Suppressor macrophage treated with lipopolysaccharide for 1 hour (primary cell): ENCODE results near the gene MAPK7.

Experiments
- DNase-seq, 3 donors: peaks; one replicate each; pipeline ENCODE4 v3.0.0-alpha.2; 2020 to 2022

The MAPK7 gene

GRCh38 chr17:19381741-19382444 is 3.6 kb downstream of the MAPK7 start:
- no peak for DNase-seq

DNA sequence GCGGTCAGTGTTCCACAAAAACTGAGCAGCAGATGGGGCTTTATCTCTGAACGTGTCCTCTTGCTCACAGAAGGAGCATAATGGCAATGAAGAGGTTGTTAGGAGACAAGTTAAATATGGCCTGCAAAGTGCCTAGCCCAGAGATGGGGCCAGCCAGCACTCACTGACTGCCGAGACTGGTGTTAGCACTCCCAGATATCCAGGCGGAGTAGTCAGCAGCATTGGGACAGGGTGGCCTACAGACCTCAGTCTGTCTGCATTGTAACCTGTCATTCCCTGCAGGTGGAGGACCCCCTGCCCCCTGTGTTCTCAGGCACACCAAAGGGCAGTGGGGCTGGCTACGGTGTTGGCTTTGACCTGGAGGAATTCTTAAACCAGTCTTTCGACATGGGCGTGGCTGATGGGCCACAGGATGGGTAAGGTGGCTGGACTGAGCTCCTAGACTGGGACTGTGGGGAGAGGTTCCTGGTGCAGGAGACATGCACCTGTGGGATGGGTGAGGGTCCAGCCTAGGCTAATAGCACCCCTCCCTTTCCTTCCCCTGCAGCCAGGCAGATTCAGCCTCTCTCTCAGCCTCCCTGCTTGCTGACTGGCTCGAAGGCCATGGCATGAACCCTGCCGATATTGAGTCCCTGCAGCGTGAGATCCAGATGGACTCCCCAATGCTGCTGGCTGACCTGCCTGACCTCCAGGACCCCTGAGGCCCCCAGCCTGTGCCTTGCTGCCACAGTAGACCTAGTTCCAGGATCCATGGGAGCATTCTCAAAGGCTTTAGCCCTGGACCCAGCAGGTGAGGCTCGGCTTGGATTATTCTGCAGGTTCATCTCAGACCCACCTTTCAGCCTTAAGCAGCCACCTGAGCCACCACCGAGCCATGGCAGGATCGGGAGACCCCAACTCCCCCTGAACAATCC is 4.5 kb downstream of the MAPK7 start:
- DNase-seq: no peak

DNA sequence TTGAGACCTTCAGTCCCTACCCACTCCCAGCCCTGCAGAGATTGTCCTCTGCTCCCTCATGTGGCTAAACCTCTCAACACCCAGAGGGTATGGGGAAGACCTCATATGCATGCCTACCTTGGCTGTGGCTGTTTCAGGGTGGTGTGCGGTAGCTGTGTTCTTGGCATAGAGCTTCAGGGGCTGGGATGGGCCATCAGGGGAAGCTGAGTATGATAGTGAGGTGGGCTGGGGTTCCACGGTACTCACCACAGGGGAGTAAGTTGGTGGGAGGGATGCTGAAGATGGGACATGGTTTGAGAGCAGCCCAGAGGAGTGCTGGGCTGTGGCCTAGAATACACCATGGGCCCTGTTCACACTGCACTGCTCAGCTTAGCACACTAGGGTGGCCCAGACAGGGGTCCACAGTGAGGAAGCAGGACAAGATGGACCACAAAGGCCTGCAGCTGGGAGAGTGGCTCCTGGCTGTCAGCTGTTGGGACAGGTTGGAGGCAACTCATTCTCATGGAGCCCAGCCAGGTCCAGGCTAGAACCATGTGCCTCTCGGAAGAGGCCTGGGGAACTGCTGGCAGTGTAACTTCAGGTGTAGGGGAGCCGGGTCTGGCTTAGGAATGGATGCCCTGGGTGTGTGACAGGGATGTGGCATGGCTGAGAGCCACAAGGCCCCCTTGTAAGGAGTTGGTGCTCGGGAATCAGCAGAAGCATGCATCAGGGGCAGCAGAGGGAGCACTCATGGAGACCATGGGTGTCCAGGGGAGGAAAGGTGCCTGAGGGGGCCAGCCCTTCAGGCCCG is 5.6 kb downstream of the MAPK7 start:
- no peak for DNase-seq

- DNase-seq: no peak
Observed at GRCh38 chr17:19384723-19385391, 6.6 kb downstream of the MAPK7 start.

- DNase-seq: no peak
Observed at GRCh38 chr17:19385521-19385983, 7.3 kb downstream of the MAPK7 start.

- peak; percentile 95 to 99 (median 98) for DNase-seq
Observed at GRCh38 chr17:19386051-19386929, 8.0 kb downstream of the MAPK7 start.

GRCh38 chr17:19386974-19387920 is 8.9 kb downstream of the MAPK7 start, which contains the start of gene MFAP4:
Gene MFAP4, minus strand, starts transcription at chr17:19387190. Its CDS starts 35 bp downstream, at chr17:19387155.
- no peak for DNase-seq

DNA sequence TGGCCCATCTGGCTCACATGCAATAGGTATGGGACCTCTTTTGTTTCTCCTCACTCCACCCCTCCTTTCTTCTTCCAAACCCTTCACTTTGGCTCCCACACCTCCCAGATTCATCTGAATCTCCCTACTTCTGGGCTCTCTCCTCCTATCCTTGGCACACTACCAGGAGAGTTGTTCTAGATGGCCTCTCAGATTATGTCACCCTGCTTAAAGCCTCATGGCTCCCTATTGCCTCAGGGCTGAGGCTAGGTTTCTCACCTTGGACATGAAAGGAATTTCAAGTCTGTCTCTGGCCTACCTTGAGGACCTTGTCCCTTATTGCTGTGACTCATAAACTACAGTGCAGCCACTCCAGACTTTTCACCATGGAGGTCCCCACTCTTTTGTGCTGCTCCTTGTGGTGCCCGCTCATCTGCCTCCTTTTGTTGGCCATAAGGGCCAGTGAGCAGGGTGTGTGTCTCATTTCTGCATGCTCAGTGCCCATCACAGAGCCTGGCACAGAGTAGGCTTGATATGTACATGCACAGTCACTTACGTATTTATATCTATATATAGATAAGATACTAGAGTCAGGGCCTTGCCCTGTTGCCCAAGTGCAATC is 9.7 kb downstream of the MAPK7 start:
- DNase-seq: no peak

DNA sequence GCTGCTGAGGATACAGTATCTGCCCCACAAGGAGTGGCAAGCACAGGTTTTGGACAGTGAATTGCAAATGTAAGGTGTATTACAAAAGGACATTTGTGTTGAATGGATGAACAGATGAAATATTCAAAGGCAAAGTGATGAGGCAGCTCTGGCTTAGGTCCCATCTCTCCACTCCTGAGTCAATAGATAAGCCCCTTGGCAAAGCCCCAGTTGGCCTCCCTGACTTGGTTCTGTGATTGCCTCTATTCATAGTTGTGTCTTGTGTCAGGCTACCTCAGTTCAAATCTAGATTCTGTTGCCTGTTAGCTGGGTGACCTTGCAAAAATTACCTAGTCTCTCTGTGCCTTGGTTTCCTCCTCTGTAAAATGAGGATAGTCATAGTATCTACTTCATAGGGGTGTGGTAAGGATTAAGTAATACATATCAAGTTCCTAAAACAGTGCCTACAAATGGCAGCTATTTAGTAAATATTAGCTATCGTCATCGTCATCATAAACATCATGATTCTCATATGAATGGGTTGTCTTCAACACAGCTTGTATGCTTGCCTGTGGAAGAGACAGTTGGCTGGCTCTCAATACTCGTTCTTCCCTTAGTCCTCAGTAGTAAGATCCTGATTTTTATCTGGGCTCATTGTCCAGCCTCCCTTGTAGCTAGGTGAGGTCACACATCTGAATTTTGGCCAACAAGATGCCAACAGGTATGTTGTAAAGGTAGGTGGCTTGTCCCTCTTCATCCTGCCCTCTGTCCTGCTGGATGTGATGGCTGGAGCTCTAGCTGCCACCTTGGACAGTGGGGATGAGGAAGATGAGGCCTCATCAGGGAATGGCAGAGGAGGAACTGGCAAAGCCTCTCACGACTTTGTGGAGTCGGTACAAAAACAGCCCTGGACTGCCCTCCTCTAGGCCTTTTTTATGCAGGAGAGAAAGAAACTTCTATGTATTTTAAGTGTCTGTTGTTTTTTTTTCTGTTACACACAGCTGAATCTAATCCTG is 10.8 kb downstream of the MAPK7 start:
- peak in 2 of 3 donors; percentile 36 to 43 for DNase-seq

DNA sequence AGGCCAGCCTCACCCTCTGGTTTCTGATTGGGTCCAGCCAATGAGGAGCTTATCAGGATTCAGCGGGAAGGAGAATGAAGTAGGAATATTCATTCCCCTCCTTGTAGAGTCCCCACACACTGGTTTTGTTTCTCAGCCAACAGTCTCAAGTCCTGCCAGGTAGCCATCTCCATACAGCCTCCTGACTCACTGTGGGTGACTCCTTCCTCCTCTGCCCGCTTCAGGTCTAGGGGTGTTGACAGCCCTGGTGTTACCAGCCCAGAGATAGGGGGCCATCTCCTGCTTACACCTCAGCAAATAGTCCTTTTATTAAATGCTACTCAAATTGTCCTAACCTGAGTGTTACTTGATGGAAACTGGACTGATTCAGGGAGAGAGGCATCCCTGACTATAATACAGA is 12.7 kb downstream of the MAPK7 start:
- no peak for DNase-seq

GRCh38 chr17:19391432-19391831 is 13.1 kb downstream of the MAPK7 start:
- no peak for DNase-seq

GRCh38 chr17:19392303-19392702 is 14.0 kb downstream of the MAPK7 start:
- no peak for DNase-seq

GRCh38 chr17:19397556-19398041 is 19.3 kb downstream of the MAPK7 start:
- DNase-seq: no peak

DNA sequence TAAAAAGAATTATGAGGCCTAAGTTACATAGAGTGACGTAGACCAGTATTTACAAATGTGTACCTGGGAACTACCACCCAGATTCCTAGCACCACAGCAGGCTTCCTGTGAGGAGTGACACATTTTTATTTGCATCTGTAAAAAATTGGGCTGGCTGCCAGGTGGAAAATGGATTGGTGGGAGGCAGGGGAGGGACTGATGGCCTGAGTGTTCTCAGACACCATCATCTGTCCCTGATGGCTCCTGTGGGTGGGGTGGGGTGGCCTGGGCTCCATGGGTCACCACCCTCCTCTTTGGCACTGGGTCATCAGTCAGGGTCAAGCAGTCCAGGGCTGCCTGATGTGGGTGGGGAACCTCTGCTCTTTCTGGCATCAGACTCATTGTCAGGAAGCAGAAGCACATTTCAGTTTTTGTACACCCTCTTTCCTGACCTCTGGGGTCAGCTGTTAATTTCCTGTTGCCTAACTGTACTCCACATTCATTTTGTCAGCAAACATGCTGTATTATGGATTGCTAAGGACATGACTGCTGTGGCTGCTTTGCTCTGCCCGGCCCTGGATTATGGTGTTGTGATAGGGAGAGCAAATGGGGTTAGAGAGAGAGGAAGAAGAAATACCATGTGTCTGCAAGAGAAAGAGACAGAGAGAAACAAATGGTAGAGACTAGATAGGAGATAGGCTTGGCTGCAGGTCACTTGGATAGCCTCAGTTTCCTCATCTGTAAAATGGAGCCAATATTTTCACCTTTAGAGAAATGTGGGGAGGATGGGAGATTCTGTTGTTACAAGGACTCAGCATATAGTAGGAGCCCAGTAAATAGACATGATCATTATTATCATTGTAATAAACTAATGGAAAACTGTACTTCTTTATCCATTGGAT is 20.2 kb downstream of the MAPK7 start:
- peak; percentile 90 to 95 (median 93) for DNase-seq

DNA sequence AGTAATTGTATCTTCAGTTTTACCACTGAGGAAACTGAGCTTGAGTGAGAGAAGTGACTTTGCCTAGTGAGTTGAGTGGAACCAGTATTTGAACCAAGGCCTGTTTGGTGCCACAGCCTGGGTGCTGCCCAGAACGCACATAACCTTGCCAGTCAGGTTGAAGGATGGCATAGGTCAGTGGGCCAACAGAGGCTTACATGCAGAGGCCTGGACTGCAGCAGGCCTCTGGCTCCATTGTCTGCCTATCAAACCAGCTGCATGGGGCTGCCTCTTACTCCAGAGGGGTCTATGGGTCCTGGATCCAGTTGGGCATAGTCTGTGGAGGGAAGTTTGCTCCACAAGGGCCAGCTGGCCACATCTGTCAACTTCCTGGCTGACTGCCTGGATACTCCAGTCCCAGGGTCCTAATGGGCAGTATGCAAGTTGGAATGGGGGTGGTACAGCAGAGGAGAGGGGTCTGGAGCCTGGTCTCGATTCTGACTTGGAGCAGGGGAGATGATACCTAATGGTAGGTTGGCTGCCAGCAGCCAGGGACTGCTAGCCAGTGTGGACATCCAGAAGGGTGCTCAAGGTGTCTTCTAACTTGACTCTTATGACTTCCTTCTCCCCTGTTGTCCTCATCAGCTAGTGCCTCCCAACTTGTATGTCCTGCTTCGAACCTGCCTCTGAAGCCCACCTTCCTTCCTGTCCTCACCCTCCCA is 21.6 kb downstream of the MAPK7 start:
- no peak for DNase-seq

DNA sequence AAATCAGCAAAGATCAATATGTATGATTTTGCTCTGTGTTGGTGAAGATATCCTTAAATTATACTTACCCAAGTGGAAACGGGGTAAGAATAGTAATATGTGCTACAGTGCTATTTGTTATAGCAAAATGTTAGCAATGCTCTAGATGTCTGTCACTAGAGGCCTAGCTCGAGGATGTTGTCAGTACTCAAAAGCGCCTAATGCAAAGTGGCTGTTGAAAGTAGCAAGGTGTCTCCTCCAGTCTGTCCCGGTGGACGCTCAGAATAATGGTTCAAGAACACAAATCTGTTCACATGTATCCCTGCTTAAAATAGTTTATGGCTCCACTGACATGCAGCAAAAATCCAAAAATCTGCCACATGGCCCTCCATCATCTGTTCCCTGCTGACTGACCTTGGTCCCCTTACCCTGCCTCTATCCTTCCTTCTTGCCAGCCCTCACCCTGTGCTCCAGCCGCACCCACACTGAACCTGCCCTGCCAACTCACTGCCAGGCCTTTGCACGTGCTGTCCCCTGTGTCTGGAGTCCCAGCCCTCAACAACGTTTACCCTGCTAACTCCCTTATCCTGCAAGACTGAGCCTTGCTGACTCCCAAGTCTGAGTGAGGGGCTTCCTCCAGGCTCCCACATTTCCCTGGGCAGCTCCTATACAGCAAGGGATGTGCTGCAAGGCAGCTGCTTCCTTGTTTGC is 23.2 kb downstream of the MAPK7 start:
- no peak for DNase-seq
